ENCODE data around the gene LRRK1.

The LRRK1 gene

DNA sequence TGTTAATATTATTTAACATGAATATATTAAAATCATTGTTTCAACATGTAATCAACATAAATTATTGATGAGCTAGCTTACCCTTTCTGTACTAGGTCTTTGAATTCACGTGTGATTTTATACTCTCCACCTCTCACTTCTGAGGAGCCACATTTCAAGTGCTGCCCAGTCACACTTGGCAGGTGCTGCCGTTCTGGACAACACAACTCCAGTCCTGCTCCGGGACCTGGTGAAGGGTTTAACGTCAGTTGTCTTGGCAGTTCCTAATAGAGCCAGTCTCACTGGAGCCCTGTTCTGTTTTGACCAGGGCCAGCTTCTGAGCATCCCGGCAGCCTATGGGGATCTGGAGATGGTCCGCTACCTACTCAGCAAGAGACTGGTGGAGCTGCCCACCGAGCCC lies 64.1 kb downstream of the LRRK1 start:
- TF ChIP-seq POLR2AphosphoS5 (IDR thresholded peaks at IDR 0.05; ENCODE audit: low read depth, low read length) (no peak), TAF1 (IDR thresholded peaks at IDR 0.05; ENCODE audit: borderline replicate concordance, insufficient read depth, low read length) (no peak), SIN3A (IDR thresholded peaks at IDR 0.05; ENCODE audit: borderline replicate concordance, insufficient read depth, low read length) (no peak), FOXP2 (optimal IDR thresholded peaks at IDR 0.05; ENCODE audit: borderline replicate concordance, extremely low read depth, extremely low read length, insufficient read depth) (no peak)
- TF ChIP-seq, protein P1, sequence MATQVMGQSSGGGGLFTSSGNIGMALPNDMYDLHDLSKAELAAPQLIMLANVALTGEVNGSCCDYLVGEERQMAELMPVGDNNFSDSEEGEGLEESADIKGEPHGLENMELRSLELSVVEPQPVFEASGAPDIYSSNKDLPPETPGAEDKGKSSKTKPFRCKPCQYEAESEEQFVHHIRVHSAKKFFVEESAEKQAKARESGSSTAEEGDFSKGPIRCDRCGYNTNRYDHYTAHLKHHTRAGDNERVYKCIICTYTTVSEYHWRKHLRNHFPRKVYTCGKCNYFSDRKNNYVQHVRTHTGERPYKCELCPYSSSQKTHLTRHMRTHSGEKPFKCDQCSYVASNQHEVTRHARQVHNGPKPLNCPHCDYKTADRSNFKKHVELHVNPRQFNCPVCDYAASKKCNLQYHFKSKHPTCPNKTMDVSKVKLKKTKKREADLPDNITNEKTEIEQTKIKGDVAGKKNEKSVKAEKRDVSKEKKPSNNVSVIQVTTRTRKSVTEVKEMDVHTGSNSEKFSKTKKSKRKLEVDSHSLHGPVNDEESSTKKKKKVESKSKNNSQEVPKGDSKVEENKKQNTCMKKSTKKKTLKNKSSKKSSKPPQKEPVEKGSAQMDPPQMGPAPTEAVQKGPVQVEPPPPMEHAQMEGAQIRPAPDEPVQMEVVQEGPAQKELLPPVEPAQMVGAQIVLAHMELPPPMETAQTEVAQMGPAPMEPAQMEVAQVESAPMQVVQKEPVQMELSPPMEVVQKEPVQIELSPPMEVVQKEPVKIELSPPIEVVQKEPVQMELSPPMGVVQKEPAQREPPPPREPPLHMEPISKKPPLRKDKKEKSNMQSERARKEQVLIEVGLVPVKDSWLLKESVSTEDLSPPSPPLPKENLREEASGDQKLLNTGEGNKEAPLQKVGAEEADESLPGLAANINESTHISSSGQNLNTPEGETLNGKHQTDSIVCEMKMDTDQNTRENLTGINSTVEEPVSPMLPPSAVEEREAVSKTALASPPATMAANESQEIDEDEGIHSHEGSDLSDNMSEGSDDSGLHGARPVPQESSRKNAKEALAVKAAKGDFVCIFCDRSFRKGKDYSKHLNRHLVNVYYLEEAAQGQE (IDR thresholded peaks at IDR 0.05; ENCODE audit: insufficient read depth in 1 of 2, low read depth in 2 of 2, low read length in 2 of 2): no peak

DNA sequence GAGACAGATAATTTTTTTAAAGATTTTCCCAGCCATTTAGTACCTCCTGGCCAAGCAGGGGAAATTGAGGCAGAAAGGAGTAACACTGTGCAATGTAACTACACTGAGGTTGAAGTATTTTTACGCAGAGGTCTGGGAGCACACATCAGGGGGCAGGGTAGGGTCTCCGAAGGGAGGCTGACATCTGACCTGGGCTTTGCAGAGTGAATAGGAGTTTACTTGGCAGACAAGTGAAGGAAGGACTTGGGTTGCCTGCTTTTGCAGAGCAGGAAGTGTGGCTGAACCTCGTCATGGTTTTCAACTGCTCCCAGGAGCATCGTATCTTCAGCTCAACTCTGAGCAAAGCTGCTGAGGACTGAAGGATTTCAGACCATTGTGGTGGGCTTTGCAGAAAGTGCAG lies 66.2 kb downstream of the LRRK1 start:
- TF ChIP-seq SIN3A (IDR thresholded peaks at IDR 0.05; ENCODE audit: borderline replicate concordance, insufficient read depth, low read length): no peak
- TF ChIP-seq, protein P1 (IDR thresholded peaks at IDR 0.05; ENCODE audit: insufficient read depth in 1 of 2, low read depth in 2 of 2, low read length in 2 of 2): no peak
- no peak for TF ChIP-seq FOXP2 (optimal IDR thresholded peaks at IDR 0.05; ENCODE audit: borderline replicate concordance, extremely low read depth, extremely low read length, insufficient read depth)
- no peak for TF ChIP-seq POLR2AphosphoS5 (IDR thresholded peaks at IDR 0.05; ENCODE audit: low read depth, low read length)
- TF ChIP-seq TAF1 (IDR thresholded peaks at IDR 0.05; ENCODE audit: borderline replicate concordance, insufficient read depth, low read length): no peak

DNA sequence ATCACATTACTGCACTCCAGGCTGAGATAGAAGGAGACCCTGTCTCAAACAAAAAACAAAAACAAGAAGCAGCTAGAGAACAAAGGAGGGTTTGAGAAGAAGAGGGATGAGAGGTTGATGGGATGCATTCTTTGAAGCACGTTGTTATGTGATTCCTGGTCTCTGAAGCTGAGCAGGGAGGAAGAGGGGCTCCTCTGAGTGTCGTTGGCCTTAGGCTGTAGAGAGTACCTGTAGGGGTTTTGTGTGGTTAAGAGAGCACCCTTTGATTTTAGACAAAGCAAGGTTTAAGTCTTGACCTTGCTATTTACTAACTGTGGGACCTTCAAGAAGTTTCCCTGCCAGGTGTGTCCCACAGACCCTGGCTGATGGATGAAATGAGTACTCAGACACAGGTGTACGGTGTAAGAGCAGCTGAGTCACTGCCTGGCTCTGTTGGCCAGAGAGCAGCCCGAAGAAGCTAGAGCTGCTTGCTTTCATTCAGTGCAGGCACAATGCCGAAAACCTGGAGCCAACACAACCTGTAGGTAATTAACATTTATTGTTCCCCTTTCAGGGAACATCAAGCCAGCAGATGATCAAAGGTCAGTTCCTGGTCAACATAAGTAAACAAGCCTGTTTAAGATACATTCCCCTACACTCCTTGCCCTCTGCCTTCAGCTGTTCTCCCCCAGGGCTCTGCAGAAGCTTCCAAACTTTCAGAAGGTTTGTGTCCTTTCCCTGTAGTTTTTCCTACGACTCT lies 67.2 kb downstream of the LRRK1 start:
- no peak for TF ChIP-seq POLR2AphosphoS5 (IDR thresholded peaks at IDR 0.05; ENCODE audit: low read depth, low read length)
- TF ChIP-seq FOXP2 (optimal IDR thresholded peaks at IDR 0.05; ENCODE audit: borderline replicate concordance, extremely low read depth, extremely low read length, insufficient read depth): no peak
- TF ChIP-seq, protein P1 (IDR thresholded peaks at IDR 0.05; ENCODE audit: insufficient read depth in 1 of 2, low read depth in 2 of 2, low read length in 2 of 2): no peak
- TF ChIP-seq SIN3A (IDR thresholded peaks at IDR 0.05; ENCODE audit: borderline replicate concordance, insufficient read depth, low read length): no peak
- no peak for TF ChIP-seq TAF1 (IDR thresholded peaks at IDR 0.05; ENCODE audit: borderline replicate concordance, insufficient read depth, low read length)

DNA sequence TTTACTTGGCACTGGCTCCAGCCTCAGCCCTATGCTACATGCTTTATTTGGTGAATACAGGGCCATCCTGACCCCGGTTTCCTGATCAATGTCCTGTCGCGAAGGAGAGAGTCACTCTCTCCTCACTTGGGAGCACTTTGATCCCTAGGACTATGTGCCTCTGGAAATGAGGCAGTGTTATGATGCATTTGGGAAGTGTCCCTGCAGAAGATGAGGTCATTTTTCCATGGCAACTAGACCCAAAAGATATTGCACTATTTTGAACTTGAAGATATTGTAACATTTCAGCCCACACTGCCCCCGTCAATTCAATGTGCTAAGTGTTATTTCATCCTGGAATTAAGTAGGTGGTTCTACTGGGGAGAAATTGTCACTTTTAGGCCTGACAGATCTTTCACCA lies 68.0 kb downstream of the LRRK1 start:
- TF ChIP-seq POLR2AphosphoS5 (IDR thresholded peaks at IDR 0.05; ENCODE audit: low read depth, low read length): no peak
- TF ChIP-seq FOXP2 (optimal IDR thresholded peaks at IDR 0.05; ENCODE audit: borderline replicate concordance, extremely low read depth, extremely low read length, insufficient read depth): no peak
- TF ChIP-seq SIN3A (IDR thresholded peaks at IDR 0.05; ENCODE audit: borderline replicate concordance, insufficient read depth, low read length): no peak
- TF ChIP-seq TAF1 (IDR thresholded peaks at IDR 0.05; ENCODE audit: borderline replicate concordance, insufficient read depth, low read length): no peak
- TF ChIP-seq, protein P1 (IDR thresholded peaks at IDR 0.05; ENCODE audit: insufficient read depth in 1 of 2, low read depth in 2 of 2, low read length in 2 of 2): no peak
